Caco-2 (cell line): Measurements from ENCODE around the gene CTXN1. TPM values are rescaled to one million over a fixed set of nuclear protein-coding genes. Genes with fewer than 3 reads are reported as not detected.

ENCODE experiments used
- BruUV-seq: library from RNA; stranded (reverse); fragments of 400-500 nt; replicated peaks from 2 replicates; lab custom pipeline; 2021; lab: Mats Ljungman, UMichigan
- CTCF ChIA-PET: fragments of 300-600 bp; sonication (Branson Sonifier 250); formaldehyde crosslinking; loops from one replicate; lab custom pipeline; 2022; ENCODE audit warnings: antibody characterized with exemption; lab: Charles Lee
- POLR2A ChIA-PET: fragments of 300-600 bp; sonication (Branson Sonifier 250); formaldehyde crosslinking; loops from one replicate; lab custom pipeline; 2022; ENCODE audit warnings: antibody characterized with exemption; lab: Charles Lee
- DNase-seq, 2 experiments: peaks; one replicate each; pipeline versions ENCODE4 v3.0.0 to v3.0.0-alpha.2; 2020 to 2022
- H3K27me3 ChIP-seq: replicated peaks from 2 replicates; pipeline ENCODE4 v1.6.0; 2011; ENCODE audit warnings: low read length; ENCODE audit not compliant: control insufficient read depth, insufficient read depth
- H3K36me3 ChIP-seq: 2 replicates; pipeline ENCODE4 v1.5.1; 2011; ENCODE audit warnings: low read length; ENCODE audit not compliant: control insufficient read depth, insufficient read depth
- H3K4me1 ChIP-seq: fragments of 250-450 bp; sonication (Bioruptor Pico); 2 replicates; pipeline ENCODE4 v1.5.1; 2020; ENCODE audit warnings: mild to moderate bottlenecking
- H3K4me3 ChIP-seq: 2 replicates; pipeline ENCODE4 v1.5.1; 2011; ENCODE audit warnings: low read depth, mild to moderate bottlenecking, control low read depth, low read length
- H3K9me3 ChIP-seq: fragments of 250-450 bp; sonication (Bioruptor Pico); 2 replicates; pipeline ENCODE4 v1.5.1; 2020; ENCODE audit warnings: mild to moderate bottlenecking, moderate library complexity
- H3K27ac Mint-ChIP-seq: one replicate; pipeline ENCODE4 v1.8.0; 2022; ENCODE audit warnings: mixed read lengths; ENCODE audit not compliant: unreplicated experiment
- H3K27me3 Mint-ChIP-seq: one replicate; pipeline ENCODE4 v1.8.0; 2022; ENCODE audit warnings: mixed read lengths; ENCODE audit not compliant: insufficient read depth, unreplicated experiment
- H3K36me3 Mint-ChIP-seq: one replicate; pipeline ENCODE4 v1.8.0; 2022; ENCODE audit warnings: mild to moderate bottlenecking, mixed read lengths; ENCODE audit not compliant: insufficient read depth, unreplicated experiment
- H3K4me1 Mint-ChIP-seq: one replicate; pipeline ENCODE4 v1.8.0; 2022; ENCODE audit warnings: low read depth, mixed read lengths; ENCODE audit not compliant: unreplicated experiment
- H3K4me3 Mint-ChIP-seq: one replicate; pipeline ENCODE4 v1.8.0; 2022; ENCODE audit warnings: mild to moderate bottlenecking, moderate library complexity, mixed read lengths; ENCODE audit not compliant: unreplicated experiment
- H3K9me3 Mint-ChIP-seq: one replicate; pipeline ENCODE4 v1.8.0; 2022; ENCODE audit warnings: mixed read lengths; ENCODE audit not compliant: unreplicated experiment
- intact Hi-C: fragments of 100-400 bp; cut with micrococcal nuclease; formaldehyde crosslinking; loops from one replicate; pipeline ENCODE4 v1.10.0; 2022; ENCODE audit not compliant: unreplicated experiment
- total RNA-seq: library from RNA; stranded (reverse); gene quantifications from 2 replicates; pipeline ENCODE4 v1.2.3, GENCODE V29; 2022
- TF ChIP-seq, protein P1 (sequence below), 2 experiments: fragments of 200-600 bp in 1 of 2; IDR thresholded peaks; 1 replicate in 1 of 2; 2 replicates in 1 of 2; pipeline versions ENCODE4 v1.5.1 to v1.8.0; 2011 to 2022; ENCODE audit warnings: antibody characterized with exemption in 1 of 2, control low read depth in 1 of 2, inconsistent platforms in 1 of 2, low read depth in 1 of 2, low read length in 1 of 2, mild to moderate bottlenecking in 1 of 2, moderate library complexity in 1 of 2; ENCODE audit not compliant: insufficient read depth in 1 of 2, severe bottlenecking in 1 of 2, unreplicated experiment in 1 of 2

CTXN1 gene
- total RNA-seq, 1 experiment from 2014 or later: 7.4 TPM

DNA sequence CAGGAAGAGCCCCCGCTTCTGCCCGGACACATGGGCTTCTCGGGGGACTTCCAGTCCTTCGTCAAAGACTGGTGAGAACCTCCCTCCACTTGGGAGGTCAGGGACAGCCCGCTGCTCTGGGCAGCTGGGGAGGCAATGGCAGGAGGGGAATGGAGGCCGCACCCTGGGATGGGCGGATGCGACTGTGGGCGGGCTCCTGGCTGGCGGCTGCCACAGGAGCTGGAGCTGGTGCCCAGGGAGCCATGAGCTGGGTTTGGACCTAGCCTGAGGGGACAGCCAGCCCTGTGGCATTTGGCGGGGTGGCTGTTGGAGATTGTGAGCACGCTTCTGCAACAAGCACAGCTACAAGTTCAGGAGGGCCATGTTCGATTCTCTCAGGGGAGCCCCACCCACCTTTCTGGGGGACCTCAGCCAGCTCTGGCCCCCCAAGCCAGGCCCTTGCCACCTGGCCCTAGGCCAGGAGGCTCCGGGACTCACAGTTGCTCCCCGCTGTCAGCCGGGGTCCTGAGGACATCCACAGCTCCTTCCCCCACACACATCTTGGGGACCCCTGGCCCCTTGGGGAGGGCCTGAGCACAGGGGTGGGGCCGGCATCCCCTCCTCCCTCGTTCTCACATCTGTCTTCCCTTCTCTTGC is 14.3 kb downstream of the CTXN1 start:
- H3K9me3 Mint-ChIP-seq: no peaks in the 10 kb centered on the region
- intact Hi-C loops: no loop called here
- BruUV-seq: no TSS peak

DNA sequence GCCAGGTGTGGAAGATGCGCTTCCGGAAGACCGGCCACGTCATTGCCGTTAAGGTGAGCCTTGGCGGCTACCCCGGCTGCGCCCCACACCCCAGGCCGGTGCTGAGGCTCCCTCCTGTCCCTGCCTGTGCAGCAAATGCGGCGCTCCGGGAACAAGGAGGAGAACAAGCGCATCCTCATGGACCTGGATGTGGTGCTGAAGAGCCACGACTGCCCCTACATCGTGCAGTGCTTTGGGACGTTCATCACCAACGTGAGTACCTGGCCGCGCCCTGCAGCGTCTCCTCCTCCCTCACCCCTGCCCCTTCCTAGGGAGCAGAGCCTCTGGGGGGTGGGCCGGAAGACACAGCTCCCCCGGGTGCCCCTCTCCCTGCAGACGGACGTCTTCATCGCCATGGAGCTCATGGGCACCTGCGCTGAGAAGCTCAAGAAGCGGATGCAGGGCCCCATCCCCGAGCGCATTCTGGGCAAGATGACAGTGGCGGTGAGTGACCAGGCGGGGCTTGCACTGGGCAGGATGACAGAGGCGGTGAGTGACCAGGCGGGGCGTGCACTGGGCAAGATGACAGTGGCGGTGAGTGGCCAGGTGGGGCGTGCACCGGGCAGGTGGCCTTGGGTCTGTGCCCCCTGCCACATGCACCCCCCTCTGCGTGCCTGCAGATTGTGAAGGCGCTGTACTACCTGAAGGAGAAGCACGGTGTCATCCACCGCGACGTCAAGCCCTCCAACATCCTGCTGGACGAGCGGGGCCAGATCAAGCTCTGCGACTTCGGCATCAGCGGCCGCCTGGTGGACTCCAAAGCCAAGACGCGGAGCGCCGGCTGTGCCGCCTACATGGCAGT is 15.4 kb downstream of the CTXN1 start:
- intact Hi-C loops: no loop called here
- no peaks in the 10 kb centered on the region; the same call in 1 of the 2 replicates for H3K4me1 ChIP-seq
- Mint-ChIP-seq H3K4me3 (no peak overlapping the region), H3K36me3 (peaks cover 39% of the 10 kb centered on the region), H3K9me3 (no peaks in the 10 kb centered on the region), H3K4me1 (no peaks in the 10 kb centered on the region), H3K27me3 (no peaks in the 10 kb centered on the region), H3K27ac (no peak overlapping the region)
- CTCF ChIA-PET: no interaction called here
- no peaks in the 10 kb centered on the region for H3K9me3 ChIP-seq
- no peak for DNase-seq
- no TSS peak for BruUV-seq
- no peaks in the 10 kb centered on the region for H3K27me3 ChIP-seq
- TF ChIP-seq, protein P1, sequence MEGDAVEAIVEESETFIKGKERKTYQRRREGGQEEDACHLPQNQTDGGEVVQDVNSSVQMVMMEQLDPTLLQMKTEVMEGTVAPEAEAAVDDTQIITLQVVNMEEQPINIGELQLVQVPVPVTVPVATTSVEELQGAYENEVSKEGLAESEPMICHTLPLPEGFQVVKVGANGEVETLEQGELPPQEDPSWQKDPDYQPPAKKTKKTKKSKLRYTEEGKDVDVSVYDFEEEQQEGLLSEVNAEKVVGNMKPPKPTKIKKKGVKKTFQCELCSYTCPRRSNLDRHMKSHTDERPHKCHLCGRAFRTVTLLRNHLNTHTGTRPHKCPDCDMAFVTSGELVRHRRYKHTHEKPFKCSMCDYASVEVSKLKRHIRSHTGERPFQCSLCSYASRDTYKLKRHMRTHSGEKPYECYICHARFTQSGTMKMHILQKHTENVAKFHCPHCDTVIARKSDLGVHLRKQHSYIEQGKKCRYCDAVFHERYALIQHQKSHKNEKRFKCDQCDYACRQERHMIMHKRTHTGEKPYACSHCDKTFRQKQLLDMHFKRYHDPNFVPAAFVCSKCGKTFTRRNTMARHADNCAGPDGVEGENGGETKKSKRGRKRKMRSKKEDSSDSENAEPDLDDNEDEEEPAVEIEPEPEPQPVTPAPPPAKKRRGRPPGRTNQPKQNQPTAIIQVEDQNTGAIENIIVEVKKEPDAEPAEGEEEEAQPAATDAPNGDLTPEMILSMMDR (IDR thresholded peaks at IDR 0.05; ENCODE audit: insufficient read depth in 1 of 2, low read depth in 1 of 2, low read length in 1 of 2, severe bottlenecking in 1 of 2, unreplicated experiment in 1 of 2): no peak
- H3K36me3 ChIP-seq: no peaks in the 10 kb centered on the region
- POLR2A ChIA-PET: no interaction called here
- H3K4me3 ChIP-seq: no peak overlapping the region

More for the DNA sequence above, 14.3 kb downstream of the CTXN1 start:
- no peaks in the 10 kb centered on the region for H3K36me3 ChIP-seq
- H3K4me1 ChIP-seq: no peaks in the 10 kb centered on the region; the same call in 1 of the 2 replicates
- H3K4me3 Mint-ChIP-seq: no peak overlapping the region
- ChIA-PET POLR2A (no interaction called here), CTCF (interaction anchor here (0.5 to 0.8 kb wide), 3 partner anchors 8 to 59 kb away, joined by 3 to 12 read pairs (median 3); partner anchors contain the start of gene SNAPC2)
- H3K36me3 Mint-ChIP-seq: peaks cover 44% of the 10 kb centered on the region
- no peaks in the 10 kb centered on the region for H3K27me3 Mint-ChIP-seq
- TF ChIP-seq, protein P1 (IDR thresholded peaks at IDR 0.05; ENCODE audit: insufficient read depth in 1 of 2, low read depth in 1 of 2, low read length in 1 of 2, severe bottlenecking in 1 of 2, unreplicated experiment in 1 of 2): no peak
- H3K27ac Mint-ChIP-seq: no peak overlapping the region
- H3K27me3 ChIP-seq: no peaks in the 10 kb centered on the region
- H3K9me3 ChIP-seq: no peaks in the 10 kb centered on the region
- DNase-seq: no peak
- no peaks in the 10 kb centered on the region for H3K4me1 Mint-ChIP-seq
- H3K4me3 ChIP-seq: no peak overlapping the region

DNA sequence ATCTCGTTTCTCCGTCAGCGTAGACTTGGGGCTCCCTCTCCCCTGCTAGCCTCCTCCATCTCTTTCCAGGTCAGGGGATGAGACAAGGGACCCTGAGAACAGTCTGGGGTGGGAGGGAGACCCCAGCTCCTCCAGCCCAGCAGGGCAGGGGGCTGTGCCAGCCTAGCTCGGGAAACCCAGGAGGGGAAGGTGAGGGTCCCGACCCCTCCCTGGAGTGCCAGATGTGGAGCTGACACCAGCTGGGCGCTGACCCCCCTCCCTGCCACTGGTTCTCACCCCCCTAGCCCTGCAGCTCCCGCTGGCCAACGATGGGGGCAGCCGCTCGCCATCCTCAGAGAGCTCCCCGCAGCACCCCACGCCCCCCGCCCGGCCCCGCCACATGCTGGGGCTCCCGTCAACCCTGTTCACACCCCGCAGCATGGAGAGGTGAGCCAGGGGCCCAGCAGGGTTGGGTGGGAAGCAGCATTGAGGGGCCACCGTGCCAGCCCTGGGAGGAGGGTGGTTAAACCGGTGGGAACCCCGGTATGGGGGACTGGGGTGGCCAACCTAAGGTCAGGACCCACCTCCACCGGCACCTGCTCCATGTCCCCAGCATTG is 16.4 kb downstream of the CTXN1 start:
- Mint-ChIP-seq H3K9me3 (no peaks in the 10 kb centered on the region), H3K4me3 (no peak overlapping the region), H3K36me3 (peaks cover 40% of the 10 kb centered on the region), H3K27me3 (no peaks in the 10 kb centered on the region), H3K27ac (no peak overlapping the region), H3K4me1 (peaks cover 6% of the 10 kb centered on the region)
- Histone ChIP-seq H3K27me3 (no peaks in the 10 kb centered on the region), H3K36me3 (peaks cover 1% of the 10 kb centered on the region; the same call in 1 of the 2 replicates), H3K9me3 (no peaks in the 10 kb centered on the region), H3K4me1 (peaks cover 7% of the 10 kb centered on the region; the same call in 1 of the 2 replicates), H3K4me3 (no peak overlapping the region)
- ChIA-PET POLR2A (no interaction called here), CTCF (interaction anchor here (1.3 kb wide), 1 partner anchor 11 kb away, joined by 4 read pairs; the partner anchor contains the start of gene SNAPC2)
- TF ChIP-seq, protein P1 (IDR thresholded peaks at IDR 0.05; ENCODE audit: insufficient read depth in 1 of 2, low read depth in 1 of 2, low read length in 1 of 2, severe bottlenecking in 1 of 2, unreplicated experiment in 1 of 2): no peak
- no peak for DNase-seq
- no TSS peak for BruUV-seq
- intact Hi-C loops: no loop called here
